GM21576 (cell line): Measurements from ENCODE around the gene PKN2.
A peak's percentile ranks its signal among the peaks of the same experiment; 100 is the strongest.
"Not testable (repeated sequence)": the region's sequence is repeated elsewhere in the genome, so short reads cannot be mapped to it uniquely, and the experiment has no call there.

Source experiments
- ATAC-seq: cut with Tn5 transposase; IDR thresholded peaks from one replicate; pipeline ENCODE4 v1.9.1; 2021; ENCODE audit warnings: mild to moderate bottlenecking, moderate library complexity; ENCODE audit not compliant: unreplicated experiment

Gene PKN2

DNA sequence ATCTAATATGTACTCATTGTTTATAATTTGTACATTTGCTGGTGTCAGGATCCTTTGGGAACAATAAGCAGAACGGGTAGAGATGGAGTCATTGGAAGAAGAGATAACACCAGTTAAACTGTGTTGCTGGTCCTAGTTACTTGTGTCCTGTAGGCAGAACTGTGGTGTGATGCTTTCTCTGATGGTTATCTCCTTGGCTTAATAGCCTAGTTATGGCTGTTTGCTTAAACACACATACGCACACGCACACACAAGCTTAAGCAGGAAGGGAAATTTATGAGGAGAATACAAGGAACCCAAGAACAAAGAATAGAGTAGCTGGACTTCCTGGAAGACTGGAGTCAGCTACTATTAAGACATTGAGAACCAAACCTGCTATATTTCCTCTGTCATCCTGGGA lies 5.7 kb upstream of the PKN2 start:
- no peak for ATAC-seq

DNA sequence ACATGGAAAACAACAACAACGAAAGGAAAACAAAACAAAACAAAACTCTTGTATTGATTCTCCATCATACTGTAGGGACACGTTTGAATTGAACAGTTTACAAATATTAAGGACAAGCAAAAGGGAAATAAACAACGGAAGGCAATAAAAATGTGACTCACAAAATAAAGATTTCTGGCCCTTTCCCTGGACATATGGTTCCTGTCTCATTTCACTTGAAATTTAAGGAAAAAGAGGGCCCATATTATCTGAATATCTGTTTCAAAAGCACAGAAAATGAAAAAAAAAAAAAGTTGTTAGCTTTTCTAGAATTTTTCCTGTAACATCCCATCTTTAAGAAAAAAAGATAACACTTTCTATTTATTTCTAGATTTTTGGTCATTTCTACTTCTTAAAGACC lies 3.6 kb upstream of the PKN2 start:
- ATAC-seq, result no peak

DNA sequence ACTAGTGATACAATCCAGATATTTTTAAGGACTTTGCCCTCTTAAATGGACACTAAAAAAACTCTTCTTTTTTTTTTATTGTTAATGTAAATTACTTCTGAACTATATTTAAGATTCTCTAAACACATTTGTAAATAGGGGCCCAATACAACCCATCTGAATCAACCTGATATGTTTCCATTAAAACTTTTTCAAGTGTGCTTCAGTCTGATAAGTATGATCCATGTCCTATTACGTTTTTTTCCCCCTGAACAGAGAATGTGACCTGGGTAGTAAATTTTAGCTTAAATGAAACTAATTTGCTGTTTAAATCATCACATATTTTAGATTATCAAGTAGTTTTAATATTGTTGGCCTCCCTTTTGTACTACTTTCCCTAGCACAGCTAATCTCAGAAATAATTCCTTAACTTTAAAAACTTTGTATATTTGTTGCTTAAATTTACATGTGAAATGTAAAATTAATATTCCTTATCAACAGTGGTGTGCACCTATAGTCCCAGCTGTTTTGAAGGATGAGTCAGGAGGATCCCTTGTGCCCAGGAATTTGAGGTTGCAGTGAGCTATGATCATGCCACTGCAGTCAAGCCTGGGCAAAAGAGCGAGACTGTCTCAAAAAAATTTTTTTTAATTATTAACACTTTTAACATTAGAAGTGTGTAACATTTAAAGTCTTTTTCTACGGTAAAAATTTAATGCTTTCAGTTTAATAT lies 3.0 kb upstream of the PKN2 start:
- no peak for ATAC-seq

DNA sequence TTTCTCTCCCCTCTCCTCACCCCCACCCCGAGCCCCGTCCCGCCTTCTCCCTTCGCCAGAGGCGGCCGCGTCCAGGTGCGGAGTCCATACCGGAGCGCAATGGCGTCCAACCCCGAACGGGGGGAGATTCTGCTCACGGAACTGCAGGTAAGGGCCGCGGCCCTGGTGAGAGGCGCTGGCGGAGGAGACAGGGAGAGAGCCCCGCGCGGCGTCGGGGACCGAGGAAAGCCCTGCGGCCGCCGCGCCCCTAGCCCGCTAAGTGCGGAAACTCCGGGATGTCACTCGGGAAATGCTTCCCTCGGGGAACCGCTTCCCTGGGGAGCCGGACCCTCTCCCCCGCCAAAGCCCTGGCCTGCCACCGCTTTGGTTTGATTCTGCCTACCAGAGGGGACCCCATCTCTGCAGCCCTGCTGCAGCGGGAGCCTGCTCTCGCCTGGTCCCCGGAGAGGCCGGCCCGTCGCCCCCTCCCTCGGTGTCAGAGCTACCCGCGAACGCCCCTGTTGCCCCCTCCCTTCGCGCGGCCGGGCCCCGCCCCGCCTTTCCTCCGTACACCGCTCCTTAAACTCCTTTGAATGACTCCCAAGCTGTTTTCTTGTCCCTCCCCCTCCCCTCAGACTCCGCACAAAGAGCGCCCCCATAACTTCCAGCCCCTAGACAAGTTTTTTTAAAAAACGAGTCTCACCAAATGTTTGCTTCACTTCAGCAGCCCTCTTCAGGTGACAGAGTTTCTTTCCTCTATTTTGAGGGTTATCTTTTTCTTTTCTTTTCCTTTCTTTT lies 597 bp downstream of the PKN2 start:
- peak; percentile 39 for ATAC-seq

DNA sequence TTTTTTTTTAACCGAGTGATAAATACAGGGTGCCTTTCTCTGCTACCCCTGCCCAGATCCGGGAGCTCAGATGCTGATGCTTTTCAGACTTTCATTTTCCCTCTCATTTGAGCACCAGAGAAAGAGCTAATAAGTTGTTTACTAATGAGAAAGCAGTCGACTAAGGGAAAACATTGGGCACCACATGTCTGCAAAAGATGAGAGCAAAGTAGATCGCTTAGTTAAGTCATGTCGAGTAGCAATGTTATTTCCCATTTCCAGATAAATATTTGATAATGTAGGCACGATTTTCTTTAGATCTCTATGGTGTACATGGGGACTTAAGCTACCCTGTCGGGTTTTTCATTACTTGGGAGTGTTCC lies 1.2 kb downstream of the PKN2 start:
- ATAC-seq, result no peak

DNA sequence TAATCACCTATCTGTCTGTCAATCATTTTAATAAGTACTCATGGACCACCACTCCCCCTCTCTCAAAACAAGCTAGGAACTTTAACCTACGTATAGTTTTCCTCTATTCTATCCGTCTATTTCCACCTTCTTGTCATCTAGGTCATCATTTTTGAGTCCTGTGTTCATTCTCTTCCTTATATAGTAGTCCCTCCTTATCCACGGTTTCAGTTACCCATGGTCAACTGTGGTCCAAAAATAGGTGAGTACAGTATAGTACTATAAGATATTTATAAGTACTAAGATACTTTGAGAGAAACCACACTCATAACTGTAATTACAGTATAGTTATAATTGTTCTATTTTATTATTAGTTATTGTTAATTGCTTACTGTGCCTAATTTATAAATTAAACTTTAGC lies 7.5 kb downstream of the PKN2 start:
- no peak for ATAC-seq

DNA sequence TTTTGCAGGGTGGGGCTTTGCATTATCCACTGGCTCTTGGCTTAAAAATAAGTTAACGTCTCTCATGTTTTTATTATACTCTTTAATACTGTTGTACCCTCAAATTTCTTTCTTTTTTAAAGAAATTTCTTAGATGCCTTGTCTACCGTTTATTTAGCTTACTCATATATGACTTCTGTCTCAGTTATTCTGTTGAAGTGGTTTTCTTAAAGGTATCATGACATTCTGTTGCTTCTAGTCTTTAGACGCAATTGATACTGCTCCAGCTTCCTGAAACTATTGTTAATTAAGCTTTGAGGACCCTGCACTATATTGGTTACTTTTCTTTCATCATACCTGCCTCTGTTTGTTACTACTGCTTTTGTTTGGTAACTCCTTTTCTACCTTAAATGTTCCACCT lies 11.7 kb downstream of the PKN2 start:
- ATAC-seq, result no peak

DNA sequence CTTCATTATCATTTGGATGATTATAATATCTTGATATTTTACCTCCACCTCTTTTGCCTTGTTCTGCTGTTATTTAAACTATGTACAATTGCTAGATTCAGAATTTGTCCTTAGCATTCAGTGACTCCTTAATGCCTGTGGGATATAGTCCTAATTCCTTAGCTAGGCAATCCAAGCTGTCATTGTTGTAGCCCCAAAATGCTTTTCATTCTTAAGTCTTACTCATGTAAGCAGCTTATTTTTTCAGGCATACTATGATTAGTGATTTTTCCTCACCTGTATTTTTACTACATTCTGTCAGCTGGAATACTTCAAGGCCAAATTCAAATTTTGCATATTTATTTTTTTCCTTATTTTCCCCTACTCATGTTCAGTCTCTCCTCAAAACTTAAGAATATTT lies 13.4 kb downstream of the PKN2 start:
- ATAC-seq, result no peak

DNA sequence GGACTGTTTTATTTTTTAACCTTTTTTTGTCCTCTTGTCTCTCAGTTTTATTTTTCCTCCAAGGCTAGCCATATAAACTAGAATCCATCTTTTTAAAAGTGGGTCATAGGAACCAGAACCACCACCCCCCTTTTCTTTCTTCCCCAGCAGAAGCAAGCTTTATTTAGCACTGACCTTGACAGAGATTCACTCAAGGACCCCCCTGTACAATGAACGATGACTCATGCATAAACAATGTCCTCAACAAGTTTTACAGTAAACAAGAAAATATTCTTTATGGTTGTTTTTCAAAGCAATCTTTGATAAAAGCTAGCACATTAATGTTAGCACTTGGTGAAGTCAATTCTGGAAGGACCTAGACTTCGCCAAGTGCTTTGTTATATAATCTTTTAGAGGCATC lies 14.1 kb downstream of the PKN2 start:
- ATAC-seq, result no peak

DNA sequence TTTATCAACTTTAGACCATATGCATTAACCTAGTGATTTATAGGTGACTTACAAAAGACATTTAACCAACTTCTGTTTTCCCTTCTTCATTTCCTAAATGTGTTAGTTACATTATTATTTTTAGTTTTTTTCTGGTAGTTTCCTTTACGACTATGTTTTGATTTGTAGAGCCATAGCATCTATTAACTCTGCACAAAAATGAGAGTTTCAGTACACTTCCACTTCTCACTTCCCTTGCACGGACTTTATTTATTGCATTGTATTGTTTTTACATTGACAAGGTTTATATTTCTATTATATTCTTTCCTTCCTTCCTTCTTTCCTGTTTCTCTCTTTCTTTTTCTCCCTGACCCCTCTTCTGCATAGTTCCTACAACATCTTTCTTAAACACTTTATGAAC lies 14.7 kb downstream of the PKN2 start:
- peak; percentile 31 for ATAC-seq

DNA sequence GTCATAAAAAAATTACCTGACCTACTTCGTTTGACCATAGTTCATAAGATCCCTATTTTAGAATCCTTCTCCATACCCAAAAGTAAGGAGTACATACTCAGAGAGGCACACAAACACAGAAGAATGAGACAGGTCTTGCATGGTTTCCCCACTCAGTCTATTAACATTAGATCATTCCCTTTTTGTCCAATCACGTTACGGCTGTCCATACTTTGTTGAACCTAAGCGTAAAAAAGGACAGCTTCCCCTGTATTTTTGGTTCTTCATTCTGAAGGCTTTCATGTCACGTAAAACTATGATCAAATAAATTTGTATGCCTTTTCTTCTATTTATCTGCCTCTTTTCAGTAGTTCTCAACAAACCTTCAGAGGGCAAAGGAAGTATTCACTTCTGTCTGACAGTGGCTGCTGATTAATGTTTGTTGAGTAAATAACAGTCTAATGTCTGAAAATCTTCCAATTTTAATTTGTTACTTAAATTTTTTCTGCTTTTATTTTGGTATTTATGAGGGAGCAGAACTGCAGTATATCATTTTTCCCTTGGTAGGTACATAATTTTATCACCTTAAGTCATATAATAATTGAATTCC lies 16.4 kb downstream of the PKN2 start:
- no peak for ATAC-seq

DNA sequence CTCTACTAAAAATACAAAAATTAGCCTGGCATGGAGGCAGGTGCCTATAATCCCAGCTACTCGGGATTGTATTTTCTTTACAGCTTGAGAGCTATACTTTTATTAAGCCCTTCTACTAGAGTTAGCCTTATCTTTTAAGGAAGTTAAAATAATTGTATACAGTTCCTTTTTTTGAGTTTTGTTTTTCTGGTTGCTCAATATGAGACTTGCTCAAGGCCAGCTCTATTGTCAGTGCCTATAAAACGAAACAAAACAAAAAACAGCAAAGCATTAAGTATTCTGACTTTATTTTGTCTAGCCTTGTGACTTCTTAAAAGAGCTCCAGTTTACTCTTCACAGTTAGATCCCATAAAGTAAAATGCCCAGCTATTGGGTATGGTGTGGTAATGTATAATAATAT lies 17.2 kb downstream of the PKN2 start:
- ATAC-seq, result peak; percentile 87

DNA sequence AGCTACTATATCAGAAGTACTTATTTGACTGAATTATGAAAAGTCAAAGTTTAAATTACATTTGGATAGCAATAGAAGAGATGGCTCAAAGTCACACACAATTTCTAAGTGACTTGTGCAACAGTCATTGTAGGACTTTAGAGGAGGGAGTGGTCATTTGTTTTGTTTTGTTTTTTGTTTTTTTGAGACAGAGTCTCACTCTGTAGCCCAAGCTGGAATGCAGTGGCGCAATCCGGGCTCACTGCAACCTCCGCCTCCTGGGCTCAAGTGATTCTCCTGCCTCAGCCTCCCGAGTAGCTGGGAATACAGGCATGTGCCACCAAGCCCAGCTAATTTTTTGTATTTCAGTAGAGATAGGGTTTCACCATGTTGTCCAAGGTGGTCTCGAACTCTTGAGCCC lies 17.7 kb downstream of the PKN2 start:
- ATAC-seq, result not testable (repeated sequence)

DNA sequence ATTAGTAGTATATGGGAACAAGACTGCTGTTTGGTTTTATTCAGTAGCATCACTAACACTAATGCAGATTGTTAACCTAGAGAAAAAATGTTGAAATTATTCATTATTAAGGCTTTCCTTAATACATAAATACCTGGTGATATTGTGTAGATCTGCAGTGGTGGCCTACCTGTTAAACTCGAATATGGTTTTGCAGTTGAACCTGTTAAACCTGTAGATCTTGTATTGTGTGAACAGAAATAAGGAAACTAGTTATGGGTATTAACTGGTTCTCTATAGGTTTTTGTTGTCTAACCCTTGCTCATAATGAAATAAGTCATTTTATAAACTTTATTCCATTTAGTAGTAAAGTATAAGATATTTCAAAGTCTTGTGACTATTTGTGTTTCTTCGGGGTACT lies 23.9 kb downstream of the PKN2 start:
- no peak for ATAC-seq

DNA sequence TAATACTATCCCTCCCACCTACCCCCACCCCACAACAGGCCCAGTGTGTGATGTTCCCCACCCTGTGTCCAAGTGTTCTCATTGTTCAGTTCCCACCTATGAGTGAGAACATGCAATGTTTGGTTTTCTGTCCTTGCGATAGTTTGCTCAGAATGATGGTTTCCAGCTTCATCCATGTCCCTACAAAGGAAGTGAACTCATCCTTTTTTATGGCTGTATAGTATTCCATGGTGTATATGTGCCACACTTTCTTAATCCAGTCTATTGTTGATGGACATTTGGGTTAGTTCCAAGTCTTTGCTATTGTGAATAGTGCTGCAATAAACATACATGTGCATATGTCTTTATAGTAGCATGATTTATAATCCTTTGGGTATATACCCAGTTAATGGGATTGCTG lies 28.8 kb downstream of the PKN2 start:
- not testable (repeated sequence) for ATAC-seq

DNA sequence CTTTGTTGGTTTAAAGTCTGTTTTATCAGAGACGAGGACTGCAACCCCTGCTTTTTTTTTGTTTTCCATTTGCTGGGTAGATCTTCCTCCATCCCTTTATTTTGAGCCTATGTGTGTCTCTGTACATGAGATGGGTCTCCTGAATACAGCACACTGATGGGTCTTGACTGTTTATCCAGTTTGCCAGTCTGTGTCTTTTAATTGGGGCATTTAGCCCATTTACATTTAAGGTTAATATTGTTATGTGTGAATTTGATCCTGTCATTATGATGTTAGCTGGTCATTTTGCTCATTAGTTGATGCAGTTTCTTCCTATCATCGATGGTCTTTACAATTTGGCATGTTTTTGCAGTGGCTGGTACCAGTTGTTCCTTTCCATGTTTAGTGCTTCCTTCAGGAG lies 32.5 kb downstream of the PKN2 start:
- not testable (repeated sequence) for ATAC-seq

DNA sequence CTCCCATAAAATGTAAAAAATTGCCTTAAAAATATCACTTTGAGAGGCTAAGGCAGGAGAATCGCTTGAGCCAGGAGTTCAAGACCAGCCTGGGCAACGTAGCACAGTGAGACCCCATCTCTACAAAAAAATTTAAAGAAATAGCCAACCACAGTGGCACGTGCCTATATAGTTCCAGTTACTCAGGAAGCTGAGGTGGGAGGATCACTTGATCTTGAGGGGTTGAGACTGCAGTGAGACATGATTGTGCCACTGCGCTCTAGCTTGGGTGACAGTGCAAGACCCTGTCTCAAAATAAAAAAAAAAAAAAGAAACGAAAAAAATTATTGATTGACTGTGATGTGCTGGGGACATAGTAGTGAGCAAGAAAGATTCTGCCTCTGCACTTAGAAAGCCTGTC lies 38.4 kb downstream of the PKN2 start:
- ATAC-seq, result no peak

DNA sequence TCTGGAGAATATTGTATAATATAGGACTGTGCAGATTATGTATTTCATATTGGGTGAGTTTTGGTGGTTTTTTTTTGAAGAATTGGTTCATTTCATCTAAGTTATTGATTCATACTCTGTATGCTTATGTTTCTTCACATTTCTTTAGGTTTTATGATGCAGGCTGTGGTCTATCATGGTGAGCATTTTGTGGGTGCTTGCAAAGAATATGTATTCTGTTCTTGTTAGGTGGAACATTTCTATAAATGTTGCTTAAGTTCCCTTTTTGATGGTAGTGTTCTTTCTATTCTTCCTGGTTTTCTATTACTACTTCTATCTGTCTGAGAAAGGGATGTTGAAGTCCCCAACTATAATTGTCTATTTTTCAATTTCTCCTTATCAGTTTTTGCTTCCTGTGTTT lies 42.6 kb downstream of the PKN2 start:
- no peak for ATAC-seq

DNA sequence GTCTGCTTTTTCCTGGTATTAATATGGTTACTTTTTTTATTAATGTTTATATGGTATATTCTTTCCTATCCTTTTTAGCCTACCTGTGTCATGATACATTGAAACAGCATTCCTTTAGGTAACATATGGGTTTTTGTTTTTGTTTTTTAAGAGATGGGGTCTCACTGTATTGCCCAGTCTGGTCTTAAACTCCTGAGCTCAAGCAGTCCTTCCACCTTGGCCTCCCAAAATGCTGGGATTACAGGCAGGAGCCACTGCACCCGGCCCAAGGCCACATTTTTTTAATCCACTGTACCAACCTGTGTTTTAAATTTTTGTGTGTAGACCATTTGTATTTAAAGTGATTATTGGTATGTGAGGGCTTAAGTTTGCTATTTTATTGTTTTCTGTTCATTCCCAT lies 43.1 kb downstream of the PKN2 start:
- ATAC-seq, result no peak

DNA sequence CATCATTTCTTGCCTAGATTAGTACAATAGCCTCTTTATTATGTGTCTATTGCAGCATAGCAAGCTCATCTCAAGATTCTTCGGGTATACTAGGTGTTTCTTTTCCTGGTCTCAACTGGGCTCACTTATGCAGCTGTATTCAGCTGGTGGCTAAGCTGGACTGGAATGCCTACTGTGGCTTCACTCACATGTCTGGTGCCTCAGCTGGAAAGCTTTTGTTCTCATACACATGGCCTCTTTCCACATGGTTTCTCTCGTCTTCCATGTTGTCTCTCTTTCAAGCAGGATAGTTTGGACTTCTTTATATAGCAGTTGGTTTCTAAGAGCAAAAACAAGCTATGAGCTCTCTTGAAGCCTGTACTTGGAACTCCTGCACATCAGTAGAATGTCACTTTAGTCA lies 45.2 kb downstream of the PKN2 start:
- ATAC-seq, result no peak

DNA sequence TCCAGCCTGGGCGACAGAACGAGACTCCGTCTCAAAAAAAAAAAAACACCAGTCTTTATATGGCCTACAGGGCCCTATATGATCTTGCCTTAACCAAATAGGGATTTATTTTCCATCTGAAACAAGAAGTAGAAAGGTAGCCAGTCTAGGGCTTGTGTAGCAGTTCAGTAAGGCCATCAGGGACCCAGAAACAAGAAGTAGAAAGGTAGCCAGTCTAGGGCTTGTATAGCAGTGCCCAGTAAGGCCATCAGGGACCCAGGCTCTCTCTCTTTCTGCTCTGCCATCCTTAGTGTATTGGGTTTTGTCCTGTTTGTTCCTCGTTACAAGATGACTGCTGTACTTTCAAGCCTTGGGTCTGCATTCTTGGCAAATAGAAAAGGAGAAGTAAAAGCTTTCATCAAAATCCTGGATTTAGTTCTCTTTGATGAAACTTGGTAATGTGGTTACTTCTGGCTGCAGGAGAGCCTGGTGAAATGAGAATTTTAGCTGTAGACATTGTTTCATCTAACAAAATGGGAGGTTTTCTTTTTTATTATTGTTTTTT lies 46.1 kb downstream of the PKN2 start:
- no peak for ATAC-seq

DNA sequence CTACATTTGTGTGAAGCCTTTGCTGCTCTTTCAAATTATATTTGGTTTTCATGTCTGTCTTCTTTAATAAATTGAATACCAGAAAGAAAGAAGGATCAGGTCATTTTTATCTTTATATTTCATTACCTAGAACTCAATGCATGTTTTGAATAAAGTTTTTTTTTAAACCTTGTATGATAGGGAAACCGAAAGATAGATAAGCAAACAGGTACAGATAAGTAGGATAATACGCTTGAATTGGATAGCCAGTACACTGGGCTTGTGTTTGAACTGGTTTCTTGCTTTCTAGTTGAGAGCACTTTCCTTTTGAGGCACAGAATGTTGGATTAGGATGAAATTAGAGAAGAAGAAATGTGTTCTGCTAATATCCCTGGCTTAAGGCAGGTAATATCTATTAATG lies 46.9 kb downstream of the PKN2 start:
- ATAC-seq, result no peak
